Keratinocyte (primary cell): ENCODE results near the gene ASB4. TPM values are rescaled to one million over a fixed set of nuclear protein-coding genes. Genes with fewer than 3 reads are reported as not detected.
"Not testable (repeated sequence)": the region's sequence is repeated elsewhere in the genome, so short reads cannot be mapped to it uniquely, and the experiment has no call there.

Source experiments
- DNase-seq: peaks from one replicate; pipeline ENCODE4 v3.0.0-alpha.2; 2011; ENCODE audit warnings: low read depth, missing footprints, low spot score
- FAIRE-seq: peaks from 2 replicates; lab custom pipeline; 2011; peaks lifted over from hg19 to GRCh38; lab: Jason Lieb, UNC
- H2AFZ ChIP-seq: 2 replicates; pipeline ENCODE4 v1.6.0; 2012; ENCODE audit warnings: low read length, control low read depth, inconsistent platforms; ENCODE audit not compliant: control insufficient read depth
- H3K27ac ChIP-seq: 2 replicates; pipeline ENCODE4 v1.5.1; 2011; ENCODE audit warnings: low read length; ENCODE audit not compliant: control insufficient read depth, insufficient read depth
- H3K27me3 ChIP-seq: 3 replicates; pipeline ENCODE4 v1.6.0; 2011; ENCODE audit warnings: low read length; ENCODE audit not compliant: control insufficient read depth, insufficient read depth; ENCODE audit errors: extremely low read depth
- H3K36me3 ChIP-seq, 2 experiments: 2 replicates in 1 of 2; 3 replicates in 1 of 2; pipeline ENCODE4 v1.5.1; 2011; ENCODE audit warnings: low read length in 2 of 2, mild to moderate bottlenecking in 1 of 2; ENCODE audit not compliant: control insufficient read depth in 2 of 2, insufficient read depth in 2 of 2; ENCODE audit errors: extremely low read depth in 1 of 2
- H3K4me1 ChIP-seq: 3 replicates; pipeline ENCODE4 v1.5.1; 2011; ENCODE audit warnings: low read length; ENCODE audit not compliant: control insufficient read depth, insufficient read depth; ENCODE audit errors: extremely low read depth
- H3K4me2 ChIP-seq: 3 replicates; pipeline ENCODE4 v1.6.0; 2011; ENCODE audit warnings: low read depth, low read length; ENCODE audit not compliant: control insufficient read depth, insufficient read depth; ENCODE audit errors: extremely low read depth
- H3K4me3 ChIP-seq, 3 experiments: fragments of 200-600 bp in 1 of 3; sonication (generic) in 1 of 3; 2 replicates in 2 of 3; 3 replicates in 1 of 3; pipeline ENCODE4 v1.5.1; 2011 to 2016; ENCODE audit warnings: low read length in 3 of 3, mild to moderate bottlenecking in 3 of 3, control low read depth in 2 of 3, inconsistent platforms in 1 of 3, low read depth in 1 of 3, mixed read lengths in 1 of 3, mixed run types in 1 of 3, moderate library complexity in 1 of 3; ENCODE audit not compliant: control insufficient read depth in 2 of 3, insufficient read depth in 2 of 3; ENCODE audit errors: extremely low read depth in 1 of 3
- H3K79me2 ChIP-seq: 2 replicates; pipeline ENCODE4 v1.6.0; 2012; ENCODE audit warnings: low read length; ENCODE audit not compliant: control insufficient read depth, insufficient read depth
- H3K9ac ChIP-seq: 3 replicates; pipeline ENCODE4 v1.6.0; 2011; ENCODE audit warnings: low read length; ENCODE audit not compliant: control insufficient read depth, insufficient read depth; ENCODE audit errors: extremely low read depth
- H3K9me1 ChIP-seq: 3 replicates; pipeline ENCODE4 v1.6.0; 2011; ENCODE audit warnings: low read length; ENCODE audit not compliant: control insufficient read depth, insufficient read depth; ENCODE audit errors: extremely low read depth
- H3K9me3 ChIP-seq: 2 replicates; pipeline ENCODE4 v1.5.1; 2012; ENCODE audit warnings: low read depth, low read length; ENCODE audit not compliant: control insufficient read depth
- H4K20me1 ChIP-seq: 3 replicates; pipeline ENCODE4 v1.6.0; 2011; ENCODE audit warnings: low read length; ENCODE audit not compliant: control insufficient read depth, insufficient read depth; ENCODE audit errors: extremely low read depth
- EZH2 ChIP-seq: IDR thresholded peaks from one replicate; pipeline ENCODE4 v1.6.1; 2012; ENCODE audit warnings: inconsistent platforms, mild to moderate bottlenecking, low read length, moderate library complexity
- dilution Hi-C: fragments of 300-500 bp; cut with MboI; formaldehyde crosslinking; loops from one replicate; pipeline ENCODE4 v1.7.0; 2020; ENCODE audit warnings: low sequenced_read_pairs; ENCODE audit not compliant: extremely low pct_ligation_motif_present
- polyA plus RNA-seq, 5 experiments: library from polyadenylated mRNA; depleted of rRNA in 3 of 5; stranded (reverse) in 3 of 5; stranded (forward) in 1 of 5; unstranded in 1 of 5; fragments of >200 nt; gene quantifications; 1 replicate in 1 of 5; 2 replicates in 3 of 5; 3 replicates in 1 of 5; pipeline versions ENCODE4 v1.2.1 to v1.2.3, GENCODE V29; 2011 to 2012; ENCODE audit warnings: missing spikeins in 2 of 5, low read depth in 1 of 5, low replicate concordance in 1 of 5
- TF ChIP-seq, protein P1 (sequence below), 3 experiments: IDR thresholded peaks in 1 of 3; conservative IDR thresholded peaks in 1 of 3; optimal IDR thresholded peaks in 1 of 3; 2 replicates in 2 of 3; 3 replicates in 1 of 3; pipeline versions ENCODE3 to v1.5.1; 2011; ENCODE audit warnings: low read length in 3 of 3, mild to moderate bottlenecking in 3 of 3, moderate library complexity in 2 of 3, control low read depth in 1 of 3, inconsistent platforms in 1 of 3; ENCODE audit not compliant: insufficient read depth in 2 of 3; ENCODE audit errors: extremely low read depth in 1 of 3

Gene ASB4
- polyA plus RNA-seq, 1 donor (not counting 4 experiments of a cell fraction or from before 2014, with no cell fraction given): not detected

DNA sequence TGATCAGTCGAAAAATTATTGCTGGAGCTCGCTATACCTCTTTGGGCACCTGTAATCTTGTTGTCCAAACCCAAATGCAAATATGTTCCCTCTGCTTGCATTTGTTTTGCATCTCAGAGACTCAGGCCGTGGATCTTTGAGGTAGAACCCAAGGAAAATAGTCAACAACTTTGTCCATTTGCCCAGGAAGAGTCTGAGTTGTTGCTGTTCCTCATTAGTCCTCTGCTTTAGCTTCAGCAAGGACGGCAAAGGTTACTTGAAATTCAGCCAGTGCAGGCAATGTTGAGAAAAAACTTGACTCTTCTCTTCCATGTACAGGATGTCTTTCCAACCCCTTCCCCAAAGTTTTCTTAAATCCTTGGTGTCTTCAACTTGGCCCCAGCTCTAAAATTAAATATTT, 64.8 kb downstream of the ASB4 start:
- dilution Hi-C loops: no loop called here
- H3K9me3 ChIP-seq: no peaks in the 10 kb centered on the region
- TF ChIP-seq EZH2: no peak
- TF ChIP-seq, protein P1, sequence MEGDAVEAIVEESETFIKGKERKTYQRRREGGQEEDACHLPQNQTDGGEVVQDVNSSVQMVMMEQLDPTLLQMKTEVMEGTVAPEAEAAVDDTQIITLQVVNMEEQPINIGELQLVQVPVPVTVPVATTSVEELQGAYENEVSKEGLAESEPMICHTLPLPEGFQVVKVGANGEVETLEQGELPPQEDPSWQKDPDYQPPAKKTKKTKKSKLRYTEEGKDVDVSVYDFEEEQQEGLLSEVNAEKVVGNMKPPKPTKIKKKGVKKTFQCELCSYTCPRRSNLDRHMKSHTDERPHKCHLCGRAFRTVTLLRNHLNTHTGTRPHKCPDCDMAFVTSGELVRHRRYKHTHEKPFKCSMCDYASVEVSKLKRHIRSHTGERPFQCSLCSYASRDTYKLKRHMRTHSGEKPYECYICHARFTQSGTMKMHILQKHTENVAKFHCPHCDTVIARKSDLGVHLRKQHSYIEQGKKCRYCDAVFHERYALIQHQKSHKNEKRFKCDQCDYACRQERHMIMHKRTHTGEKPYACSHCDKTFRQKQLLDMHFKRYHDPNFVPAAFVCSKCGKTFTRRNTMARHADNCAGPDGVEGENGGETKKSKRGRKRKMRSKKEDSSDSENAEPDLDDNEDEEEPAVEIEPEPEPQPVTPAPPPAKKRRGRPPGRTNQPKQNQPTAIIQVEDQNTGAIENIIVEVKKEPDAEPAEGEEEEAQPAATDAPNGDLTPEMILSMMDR (optimal IDR thresholded peaks at IDR 0.05 in 1 of 3, IDR thresholded peaks at IDR 0.05 in 1 of 3, conservative IDR thresholded peaks at IDR 0.05 in 1 of 3; ENCODE audit: extremely low read depth in 1 of 3, insufficient read depth in 2 of 3, low read length in 3 of 3): no peak
- no peaks in the 10 kb centered on the region for H4K20me1 ChIP-seq
- no peaks in the 10 kb centered on the region for H3K36me3 ChIP-seq
- FAIRE-seq (no peak), DNase-seq (no peak)
- no peaks in the 10 kb centered on the region for H3K27me3 ChIP-seq
- no peaks in the 10 kb centered on the region for H3K9me1 ChIP-seq
- H3K4me2 ChIP-seq: no peak overlapping the region
- H3K4me1 ChIP-seq: peaks cover 10% of the 10 kb centered on the region
- H3K4me3 ChIP-seq: no peak overlapping the region
- H3K27ac ChIP-seq: no peak overlapping the region
- H3K79me2 ChIP-seq: no peaks in the 10 kb centered on the region
- H3K9ac ChIP-seq: no peak overlapping the region
- no peak overlapping the region for H2AFZ ChIP-seq

GRCh38 chr7:95552010-95552926, 66.5 kb downstream of the ASB4 start:
- H3K79me2 ChIP-seq, H3K27me3 ChIP-seq, H2AFZ ChIP-seq, FAIRE-seq, H3K4me3 ChIP-seq, H3K27ac ChIP-seq, H3K4me2 ChIP-seq, H3K36me3 ChIP-seq, DNase-seq, dilution Hi-C loops, H3K4me1 ChIP-seq, H3K9me3 ChIP-seq, H4K20me1 ChIP-seq, H3K9me1 ChIP-seq, H3K9ac ChIP-seq: not testable (repeated sequence)
